Fibroblast of skin of right biceps (primary cell): ENCODE results near the gene MPRIP.
A peak's percentile ranks its signal among the peaks of the same experiment; 100 is the strongest.
"Not testable (repeated sequence)": the region's sequence is repeated elsewhere in the genome, so short reads cannot be mapped to it uniquely, and the experiment has no call there.

Experiments
- DNase-seq: peaks from one replicate; pipeline ENCODE4 v3.0.0-alpha.2; 2013

MPRIP gene

DNA sequence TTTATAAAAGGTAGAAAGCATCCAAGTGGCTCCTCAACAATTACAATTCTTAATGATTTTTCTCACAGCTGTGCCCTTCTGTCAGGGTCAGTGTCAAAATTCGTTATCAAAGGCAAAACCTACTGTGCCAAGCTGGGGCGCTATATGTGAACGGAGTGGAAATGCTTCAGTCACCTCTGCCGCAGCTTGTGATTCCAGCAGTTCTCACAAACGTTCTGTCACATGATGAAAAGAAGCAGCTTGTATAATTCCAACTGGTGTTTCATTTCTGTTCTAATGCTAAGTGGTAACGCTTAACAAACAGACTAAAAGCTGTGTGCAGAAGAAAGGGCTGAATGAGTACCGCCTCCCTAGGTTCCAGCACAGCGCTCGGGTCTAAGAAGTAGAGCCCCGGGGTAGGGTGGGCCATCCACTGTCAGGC lies 149.7 kb downstream of the MPRIP start:
- DNase-seq: no peak

DNA sequence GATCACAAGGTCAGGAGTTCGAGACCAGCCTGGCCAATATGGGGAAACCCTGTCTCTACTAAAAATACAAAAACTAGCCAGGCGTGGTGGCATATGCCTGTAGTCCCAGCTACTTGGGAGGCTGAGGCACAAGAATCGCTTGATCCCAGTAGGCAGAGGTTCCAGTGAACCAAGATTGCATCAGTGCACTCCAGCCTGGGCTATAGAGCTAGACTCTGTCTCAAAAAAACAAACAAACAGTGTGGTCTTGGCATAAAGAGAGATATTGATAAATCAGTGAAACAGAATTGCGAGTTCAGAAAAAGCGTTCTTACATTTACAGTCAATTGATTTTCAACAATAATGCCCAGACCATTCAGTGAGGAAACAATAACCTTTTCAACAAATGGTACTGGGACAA lies 153.2 kb downstream of the MPRIP start:
- DNase-seq: not testable (repeated sequence)

DNA sequence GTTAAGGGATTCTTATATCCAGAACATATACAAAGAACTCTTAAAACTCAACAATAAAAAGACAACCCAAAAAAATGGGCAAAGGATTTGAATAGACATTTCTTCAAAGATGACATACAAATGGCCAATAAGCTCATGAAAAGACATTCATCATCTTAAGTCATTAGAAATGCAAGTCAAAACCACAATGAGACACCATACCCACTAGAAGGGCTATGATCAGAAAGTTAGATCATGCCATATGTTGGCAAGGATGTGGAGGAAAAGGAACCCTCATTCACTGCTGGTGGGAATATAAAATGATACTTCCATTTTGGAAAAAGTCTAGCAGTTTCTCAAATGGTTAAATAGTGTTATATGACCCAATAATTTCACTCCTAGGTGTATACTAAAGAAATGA lies 154.5 kb downstream of the MPRIP start:
- DNase-seq: no peak

GRCh38 chr17:17198281-17198680 lies 156.0 kb downstream of the MPRIP start:
- DNase-seq: no peak

GRCh38 chr17:17200311-17200710 lies 158.1 kb downstream of the MPRIP start:
- no peak for DNase-seq

DNA sequence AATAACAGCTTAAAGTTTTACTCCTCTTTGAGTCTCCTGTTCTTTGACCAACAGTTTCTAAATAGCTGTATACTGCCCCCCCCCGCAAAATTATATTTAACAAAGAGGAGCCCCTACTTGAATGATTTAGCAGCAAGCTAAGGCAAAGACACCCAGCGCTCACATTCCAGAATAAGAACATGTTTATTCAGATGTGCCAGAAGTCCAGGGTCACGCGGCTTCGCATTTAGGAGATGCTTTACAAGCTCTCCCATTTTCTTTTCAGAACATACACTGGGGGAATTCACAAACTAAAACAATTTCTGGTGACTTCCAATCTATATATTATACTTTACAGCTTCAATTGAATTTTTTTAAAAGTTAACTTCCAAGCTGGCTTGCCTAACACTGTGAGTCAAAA lies 158.6 kb downstream of the MPRIP start:
- no peak for DNase-seq

- DNase-seq: no peak
Observed at GRCh38 chr17:17201271-17201670, 159.0 kb downstream of the MPRIP start.

- DNase-seq: no peak
Observed at GRCh38 chr17:17201907-17202306, 159.7 kb downstream of the MPRIP start.

- DNase-seq: no peak
Observed at GRCh38 chr17:17203173-17203730, 161.0 kb downstream of the MPRIP start.

GRCh38 chr17:17204041-17204591 lies 161.9 kb downstream of the MPRIP start:
- no peak for DNase-seq

DNA sequence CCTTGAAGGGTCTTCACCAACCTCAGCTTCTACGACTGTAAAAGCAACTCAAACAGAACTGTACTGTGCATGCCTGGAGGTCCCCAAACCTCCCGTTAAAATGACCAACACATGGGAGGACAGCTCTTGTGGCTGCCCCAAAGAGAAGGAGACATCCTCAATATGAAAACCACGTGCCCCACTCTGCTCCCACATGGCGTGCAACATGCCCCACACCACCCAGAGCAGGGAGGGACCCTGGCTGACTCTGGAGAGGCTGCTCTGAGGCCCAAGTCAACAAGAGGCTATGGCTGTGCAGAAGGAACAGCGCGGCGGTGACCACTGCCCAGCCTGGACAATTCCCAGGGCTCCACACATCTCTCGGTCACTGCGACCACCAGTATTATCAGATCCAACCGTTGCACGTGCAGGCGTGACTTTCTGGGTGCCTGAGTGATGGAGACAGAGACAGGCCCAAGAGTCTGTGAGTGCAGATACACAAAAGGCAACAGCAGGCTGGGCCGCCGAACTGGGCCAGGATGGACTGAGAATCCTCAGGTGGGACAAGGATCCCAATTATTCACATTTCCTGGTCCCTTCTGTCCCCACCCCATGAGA lies 162.5 kb downstream of the MPRIP start:
- no peak for DNase-seq

DNA sequence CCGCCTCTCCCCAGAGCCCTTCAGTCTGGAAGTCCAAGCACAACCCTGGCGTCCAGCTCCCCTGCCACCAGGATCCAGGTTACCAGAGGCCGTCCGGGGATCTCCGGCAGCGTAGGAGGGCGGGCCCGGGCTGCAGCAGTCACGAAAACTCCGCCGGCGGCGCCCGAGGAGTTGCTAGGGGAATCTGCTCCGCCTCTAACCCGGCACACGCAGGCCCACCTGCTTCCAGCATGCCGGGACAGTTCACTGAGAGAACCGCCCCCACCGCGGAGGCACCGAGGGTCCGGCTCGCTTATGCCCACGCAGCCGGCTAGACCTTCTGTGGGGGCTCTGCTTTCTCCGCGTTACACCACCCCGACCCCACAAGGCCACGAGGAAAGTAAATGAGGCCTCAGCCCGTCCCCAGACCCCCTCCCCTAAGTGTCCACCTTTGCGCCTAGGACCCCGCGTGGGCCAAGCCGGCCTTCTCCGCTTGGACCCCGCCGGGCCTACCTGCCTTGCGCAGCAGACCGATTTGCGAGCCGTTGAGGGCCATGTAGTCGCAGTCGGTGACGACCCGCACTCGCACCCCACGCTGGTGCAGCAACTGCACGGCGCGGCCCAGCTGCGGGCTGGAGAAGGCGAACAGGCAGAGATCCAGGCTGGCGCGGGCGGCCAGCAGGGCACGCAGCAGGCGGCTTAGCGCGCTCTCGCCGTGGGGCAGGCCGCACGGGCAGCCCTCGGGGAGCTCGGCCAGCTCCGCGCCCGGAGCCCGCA lies 163.3 kb downstream of the MPRIP start:
- DNase-seq: peak; percentile 46

GRCh38 chr17:17206124-17206912 lies 164.1 kb downstream of the MPRIP start, which contains the start of gene PLD6:
TSS of gene PLD6 (minus strand) at chr17:17206333. CDS start at chr17:17206286, 47 bp downstream.
- peak; percentile 60 for DNase-seq

DNA sequence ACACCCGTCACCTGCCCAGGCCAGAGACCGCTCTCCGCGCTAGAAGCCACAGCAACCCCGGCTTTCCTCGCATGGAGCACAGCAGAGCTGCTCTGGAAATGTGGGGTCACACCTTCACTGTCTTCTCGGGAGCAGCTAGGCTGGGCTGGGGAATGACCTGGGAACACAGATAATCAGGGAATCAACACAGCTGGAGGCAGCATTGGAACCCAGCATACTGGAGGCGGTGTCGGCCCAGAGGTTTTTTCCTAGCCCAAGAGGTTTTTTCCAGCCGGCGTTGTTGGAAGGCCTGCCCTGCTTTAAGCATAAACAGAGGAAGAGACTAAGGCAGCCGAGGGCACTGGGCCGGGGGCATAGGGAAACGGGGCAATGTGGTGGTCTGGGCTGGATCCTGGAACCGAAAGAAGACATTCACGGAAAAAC lies 164.7 kb downstream of the MPRIP start:
- no peak for DNase-seq

DNA sequence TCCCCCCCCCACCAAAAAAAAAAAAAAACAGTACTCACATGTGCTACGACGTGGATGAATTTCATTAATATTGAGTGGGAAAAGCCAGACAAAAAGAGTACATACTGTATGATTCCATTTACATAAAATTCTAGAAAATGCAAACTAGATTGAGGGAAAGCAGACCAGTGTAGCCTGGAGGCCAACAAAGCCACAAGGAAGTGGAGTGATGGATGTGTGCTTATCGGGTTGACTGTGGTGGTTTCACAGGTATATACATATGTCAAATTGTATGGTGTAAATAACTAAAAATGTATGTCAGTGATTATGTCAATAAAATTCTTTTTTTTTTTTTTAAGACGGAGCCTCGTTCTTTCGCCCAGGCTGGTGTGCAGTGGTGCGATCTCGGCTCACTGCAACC lies 165.7 kb downstream of the MPRIP start:
- no peak for DNase-seq

GRCh38 chr17:17213775-17214174 lies 171.5 kb downstream of the MPRIP start:
- DNase-seq: no peak

- no peak for DNase-seq
Observed at GRCh38 chr17:17214646-17215436, 172.6 kb downstream of the MPRIP start.

DNA sequence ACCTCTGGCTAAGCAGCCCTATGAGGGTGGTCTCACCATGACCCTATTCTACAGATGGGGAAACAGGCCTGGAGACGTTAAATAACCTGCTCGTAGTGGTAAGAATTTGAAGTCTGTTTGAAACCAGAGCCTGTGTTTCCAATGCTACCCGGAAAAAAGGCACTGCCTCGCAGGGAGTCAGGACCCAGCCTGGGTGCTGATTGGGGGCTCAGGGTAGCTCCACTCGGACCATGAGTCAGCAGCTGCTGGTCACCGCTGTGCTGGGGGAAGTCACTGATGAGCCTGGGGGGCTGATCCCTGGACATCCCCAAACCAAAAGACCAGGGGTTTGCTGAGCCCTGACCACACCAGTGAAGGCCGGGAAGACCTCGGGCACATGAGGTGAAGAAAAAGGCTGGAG lies 173.3 kb downstream of the MPRIP start:
- DNase-seq: no peak

DNA sequence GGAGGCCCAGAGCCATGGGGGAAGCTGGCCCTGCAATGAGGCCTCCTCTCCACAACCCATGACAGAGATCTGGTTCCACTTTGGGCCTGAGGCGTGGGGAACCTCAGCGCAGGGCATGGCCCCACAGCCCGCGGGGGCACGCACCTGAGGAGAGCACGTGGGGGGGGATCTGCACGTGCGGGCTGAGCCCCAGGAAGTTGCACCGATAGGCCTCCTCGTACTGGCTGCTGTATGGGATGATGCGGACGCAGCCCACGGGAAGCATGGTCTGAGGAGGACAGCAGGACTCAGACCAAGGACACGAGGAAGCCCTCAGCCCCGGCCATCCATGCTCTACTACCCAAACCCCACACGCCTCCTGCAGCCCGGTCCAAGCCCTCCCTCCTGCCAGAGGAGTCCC lies 174.0 kb downstream of the MPRIP start:
- no peak for DNase-seq

DNA sequence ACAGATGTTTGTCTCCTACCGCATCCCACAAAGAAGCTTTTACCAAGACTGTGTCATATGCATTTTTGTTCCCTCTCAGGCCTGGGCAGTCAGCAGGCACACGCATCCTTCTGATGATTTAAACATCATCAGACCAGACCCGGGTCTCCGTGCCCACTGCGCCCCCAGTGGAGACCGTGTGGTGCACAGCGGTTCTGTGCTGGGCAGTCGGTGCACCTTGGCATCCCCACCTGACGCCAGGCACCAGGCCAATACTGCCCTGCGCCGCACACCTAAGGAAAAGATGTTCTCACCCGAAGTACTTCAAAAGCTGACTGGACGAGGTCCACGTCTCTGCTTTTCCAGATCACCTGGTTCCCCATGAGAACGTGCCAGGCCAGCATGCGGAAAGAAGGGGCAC lies 174.5 kb downstream of the MPRIP start:
- no peak for DNase-seq

DNA sequence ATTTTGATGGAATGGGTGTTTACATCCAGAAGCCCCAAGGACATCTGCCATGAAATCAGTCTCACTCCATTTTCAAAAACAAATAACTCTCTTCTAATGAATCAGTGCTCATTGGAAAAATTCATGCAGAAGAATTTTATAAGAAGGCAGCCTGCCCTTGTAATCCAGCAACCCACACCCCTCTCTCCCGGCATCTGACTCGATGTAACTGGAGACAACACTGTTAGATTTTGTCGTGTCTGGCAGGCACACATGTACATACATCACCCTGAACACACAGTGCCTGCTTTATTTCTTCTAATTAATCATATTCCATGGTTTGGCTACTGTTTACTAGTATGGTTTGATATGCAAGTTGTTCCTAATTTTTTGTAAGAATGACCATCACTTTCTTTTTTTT lies 175.7 kb downstream of the MPRIP start:
- no peak for DNase-seq

- no peak for DNase-seq
Observed at GRCh38 chr17:17220529-17220928, 178.3 kb downstream of the MPRIP start.
